ENCODE results near the gene VEGFA. TPM values are rescaled to one million over a fixed set of nuclear protein-coding genes. Genes with fewer than 3 reads are reported as not detected.
A peak's percentile ranks its signal among the peaks of the same experiment; 100 is the strongest.

The VEGFA gene
- total RNA-seq, 6 donors from 2014 or later, result 129 to 564 (median 261) TPM

DNA sequence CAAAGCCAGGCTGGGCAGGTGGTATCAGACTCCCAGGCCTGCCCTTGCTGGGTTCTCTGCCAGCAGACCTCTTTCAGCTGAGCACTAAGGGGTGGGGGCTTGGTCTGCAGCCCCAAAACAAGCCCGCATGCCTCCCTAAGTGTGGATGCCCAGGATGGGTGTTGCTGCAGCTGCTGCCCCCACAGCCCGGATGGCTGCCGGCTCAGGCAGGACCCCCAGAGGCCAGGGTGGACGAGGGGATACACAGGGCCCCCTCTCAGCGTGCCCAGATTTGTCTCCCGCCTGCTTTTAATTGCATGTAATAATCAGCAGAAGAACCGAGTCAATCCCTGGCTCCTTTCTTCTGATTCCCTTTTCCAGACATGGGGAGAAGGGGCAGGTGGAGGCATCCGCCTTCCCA, 60.8 kb downstream of the VEGFA start:
- 82 to 86% methylated on average over 8 of the region's 8 CpGs for WGBS, 2 donors

DNA sequence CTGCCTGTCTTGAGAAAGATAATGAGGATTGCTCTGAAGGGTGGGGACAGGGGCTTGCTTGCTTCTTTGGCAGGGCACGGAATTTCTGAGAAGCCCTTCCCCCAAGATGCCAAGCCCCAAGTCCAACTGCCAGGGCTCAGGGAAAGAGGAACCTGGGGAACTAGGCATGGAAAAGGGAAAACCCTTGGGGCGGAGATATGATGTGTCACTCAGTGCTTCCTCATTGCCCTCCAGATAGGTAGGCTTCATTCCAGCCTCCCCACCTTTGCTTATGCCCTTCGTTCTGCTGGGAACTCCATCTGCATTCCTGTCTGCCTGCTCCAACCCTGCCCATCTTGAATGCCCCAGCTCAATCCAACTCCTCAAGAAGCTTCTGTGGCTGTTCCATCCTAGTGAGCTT, 61.2 kb downstream of the VEGFA start:
- no peak overlapping the region for H3K27ac ChIP-seq
- H3K4me1 ChIP-seq, result peaks cover 0 to 12% (median 4%) of the 10 kb centered on the region in 4 donors
- DNase-seq (no peak), ATAC-seq (ENCODE audit: low FRiP score in 2 of 2) (no peak)
- H3K9me3 ChIP-seq, result no peaks in the 10 kb centered on the region
- H3K27me3 ChIP-seq, result no peaks in the 10 kb centered on the region
- no peaks in the 10 kb centered on the region for H3K36me3 ChIP-seq
- WGBS, 2 donors, result 66 to 69% methylated on average over 3 of the region's 3 CpGs
- no peak overlapping the region for H3K4me3 ChIP-seq
- TF ChIP-seq POLR2A (IDR thresholded peaks at IDR 0.05) (no peak), POLR2AphosphoS5 (IDR thresholded peaks at IDR 0.05) (no peak), EP300 (IDR thresholded peaks at IDR 0.05) (no peak)
- TF ChIP-seq, protein P1, sequence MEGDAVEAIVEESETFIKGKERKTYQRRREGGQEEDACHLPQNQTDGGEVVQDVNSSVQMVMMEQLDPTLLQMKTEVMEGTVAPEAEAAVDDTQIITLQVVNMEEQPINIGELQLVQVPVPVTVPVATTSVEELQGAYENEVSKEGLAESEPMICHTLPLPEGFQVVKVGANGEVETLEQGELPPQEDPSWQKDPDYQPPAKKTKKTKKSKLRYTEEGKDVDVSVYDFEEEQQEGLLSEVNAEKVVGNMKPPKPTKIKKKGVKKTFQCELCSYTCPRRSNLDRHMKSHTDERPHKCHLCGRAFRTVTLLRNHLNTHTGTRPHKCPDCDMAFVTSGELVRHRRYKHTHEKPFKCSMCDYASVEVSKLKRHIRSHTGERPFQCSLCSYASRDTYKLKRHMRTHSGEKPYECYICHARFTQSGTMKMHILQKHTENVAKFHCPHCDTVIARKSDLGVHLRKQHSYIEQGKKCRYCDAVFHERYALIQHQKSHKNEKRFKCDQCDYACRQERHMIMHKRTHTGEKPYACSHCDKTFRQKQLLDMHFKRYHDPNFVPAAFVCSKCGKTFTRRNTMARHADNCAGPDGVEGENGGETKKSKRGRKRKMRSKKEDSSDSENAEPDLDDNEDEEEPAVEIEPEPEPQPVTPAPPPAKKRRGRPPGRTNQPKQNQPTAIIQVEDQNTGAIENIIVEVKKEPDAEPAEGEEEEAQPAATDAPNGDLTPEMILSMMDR (IDR thresholded peaks at IDR 0.05), result no peak

More for the DNA sequence above, 60.8 kb downstream of the VEGFA start:
- Histone ChIP-seq H3K4me3 (no peak overlapping the region), H3K36me3 (no peaks in the 10 kb centered on the region), H3K27ac (no peak overlapping the region), H3K27me3 (no peaks in the 10 kb centered on the region), H3K9me3 (no peaks in the 10 kb centered on the region), H3K4me1 (peaks cover 0 to 16% (median 5%) of the 10 kb centered on the region in 4 donors)
- ATAC-seq (ENCODE audit: low FRiP score in 2 of 2), result no peak
- DNase-seq, result peak in 1 of 2 donors; percentile 56
- TF ChIP-seq, protein P1 (IDR thresholded peaks at IDR 0.05), result no peak
- TF ChIP-seq POLR2A (IDR thresholded peaks at IDR 0.05) (no peak), POLR2AphosphoS5 (IDR thresholded peaks at IDR 0.05) (no peak), EP300 (IDR thresholded peaks at IDR 0.05) (no peak)

- no peaks in the 10 kb centered on the region for H3K9me3 ChIP-seq
- H3K27me3 ChIP-seq, result no peaks in the 10 kb centered on the region
- ATAC-seq (ENCODE audit: low FRiP score in 2 of 2) (no peak), DNase-seq (no peak)
- no peak overlapping the region for H3K4me3 ChIP-seq
- H3K27ac ChIP-seq, result no peak overlapping the region
- H3K4me1 ChIP-seq, result peaks cover 0 to 7% (median 5%) of the 10 kb centered on the region in 4 donors
- WGBS, 2 donors, result 85 to 93% methylated on average over 7 of the region's 7 CpGs
- TF ChIP-seq POLR2AphosphoS5 (IDR thresholded peaks at IDR 0.05) (no peak), POLR2A (IDR thresholded peaks at IDR 0.05) (no peak), EP300 (IDR thresholded peaks at IDR 0.05) (no peak)
- TF ChIP-seq, protein P1 (IDR thresholded peaks at IDR 0.05), result no peak
- H3K36me3 ChIP-seq, result no peaks in the 10 kb centered on the region
Measured at GRCh38 chr6:43833223-43833995, 63.4 kb downstream of the VEGFA start.

- Histone ChIP-seq H3K9me3 (no peaks in the 10 kb centered on the region), H3K27me3 (no peaks in the 10 kb centered on the region), H3K27ac (no peak overlapping the region), H3K4me3 (no peak overlapping the region), H3K36me3 (no peaks in the 10 kb centered on the region), H3K4me1 (peaks cover 0 to 11% (median 8%) of the 10 kb centered on the region in 4 donors)
- DNase-seq (no peak), ATAC-seq (ENCODE audit: low FRiP score in 2 of 2) (no peak)
- WGBS, 2 donors, result 87 to 92% methylated on average over 9 of the region's 9 CpGs
- TF ChIP-seq EP300 (IDR thresholded peaks at IDR 0.05) (no peak), POLR2A (IDR thresholded peaks at IDR 0.05) (no peak), POLR2AphosphoS5 (IDR thresholded peaks at IDR 0.05) (no peak)
- TF ChIP-seq, protein P1 (IDR thresholded peaks at IDR 0.05), result no peak
Measured at GRCh38 chr6:43833996-43834390, 64.0 kb downstream of the VEGFA start.
